Endometrial microvascular endothelial cells (primary cell): ENCODE results near the gene UBE2U. TPM values are rescaled to one million over a fixed set of nuclear protein-coding genes. Genes with fewer than 3 reads are reported as not detected.

ENCODE experiments used
- in situ Hi-C: cut with HindIII; loops from 2 replicates; pipeline ENCODE4 v1.10.0; 2017; ENCODE audit warnings: low sequenced_read_pairs, low pct_unique_long_range_greater_than_20kb; ENCODE audit errors: inconsistent ontology term
- total RNA-seq: library from RNA; depleted of rRNA; stranded (reverse); fragments of >200 nt; gene quantifications from one replicate; pipeline ENCODE4 v1.2.3, GENCODE V29; 2015; ENCODE audit errors: inconsistent ontology term

Gene UBE2U
- not detected for total RNA-seq

- in situ Hi-C loops: no loop called here
Measured at GRCh38 chr1:64203420-64203819, at the start of gene UBE2U. UBE2U (plus strand) TSS chr1:64203623; CDS start chr1:64204051, 428 bp downstream.

GRCh38 chr1:64155278-64155677 is 48.1 kb upstream of the UBE2U start:
- in situ Hi-C loops: no loop called here

GRCh38 chr1:64161357-64161941 is 42.0 kb upstream of the UBE2U start:
- in situ Hi-C loops: no loop called here

GRCh38 chr1:64162151-64162550 is 41.3 kb upstream of the UBE2U start:
- in situ Hi-C loops: no loop called here

DNA sequence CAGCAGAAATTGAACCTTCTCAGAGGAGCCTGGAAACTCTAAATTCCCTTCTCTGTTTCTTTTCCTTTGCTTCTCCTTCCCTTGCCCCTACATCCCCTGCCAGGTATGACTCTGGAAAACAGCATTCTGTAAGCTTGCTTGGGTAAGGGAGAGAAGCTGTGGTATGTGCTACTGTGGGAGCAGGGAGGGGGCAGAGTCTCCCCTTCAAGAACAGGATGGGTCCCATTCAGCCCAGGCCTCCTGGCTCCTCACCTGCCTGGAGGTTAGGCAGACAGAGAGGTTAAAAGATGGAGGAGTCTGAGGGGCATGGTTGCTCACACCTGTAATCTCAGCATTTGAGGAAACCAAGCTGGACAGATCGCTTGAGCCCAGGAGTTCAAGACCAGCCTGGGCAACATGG is 40.6 kb upstream of the UBE2U start:
- in situ Hi-C loops: no loop called here

DNA sequence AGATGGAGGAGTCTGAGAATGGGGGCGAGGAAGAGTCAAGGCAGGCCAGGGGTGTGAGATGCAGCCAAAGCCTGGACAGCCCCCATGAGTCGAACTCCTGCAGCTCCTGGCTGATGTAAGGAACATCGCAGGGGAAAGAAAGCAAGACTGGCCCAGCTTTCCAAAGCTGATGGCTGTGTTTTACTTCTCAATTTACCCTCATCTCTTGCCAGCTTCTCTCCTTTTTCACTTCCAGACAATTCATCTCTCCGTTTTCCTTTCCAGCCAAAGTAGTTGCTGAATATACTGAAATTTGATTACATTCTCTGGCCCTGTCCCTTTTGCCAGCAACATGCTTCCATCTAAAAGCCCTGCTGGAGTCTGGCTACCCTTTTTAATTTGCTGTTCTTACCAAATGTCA is 40.0 kb upstream of the UBE2U start:
- in situ Hi-C loops: no loop called here

DNA sequence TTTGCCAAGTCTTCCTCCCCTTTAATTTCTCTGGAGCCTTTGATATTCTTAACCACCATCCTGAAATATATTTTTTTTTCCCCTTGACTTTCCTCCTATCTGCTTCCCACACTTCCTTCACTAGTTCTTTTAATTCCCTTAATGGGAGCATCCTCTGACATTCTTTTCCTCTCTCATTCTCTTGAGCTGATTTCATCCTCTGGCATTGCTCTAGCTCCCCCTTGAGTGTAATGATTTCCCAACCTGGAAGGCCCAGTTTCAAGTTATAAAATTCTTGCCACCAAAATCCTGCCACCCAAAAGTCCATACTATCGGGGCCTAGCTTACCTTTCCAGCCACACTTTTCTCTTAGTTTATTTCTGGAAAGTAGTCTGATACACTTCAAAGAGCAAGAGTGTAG is 39.5 kb upstream of the UBE2U start:
- in situ Hi-C loops: no loop called here

- in situ Hi-C loops: no loop called here
Measured at GRCh38 chr1:64166629-64167028, 36.8 kb upstream of the UBE2U start.

GRCh38 chr1:64167176-64167575 is 36.2 kb upstream of the UBE2U start:
- in situ Hi-C loops: no loop called here

GRCh38 chr1:64171246-64171645 is 32.2 kb upstream of the UBE2U start:
- in situ Hi-C loops: no loop called here

DNA sequence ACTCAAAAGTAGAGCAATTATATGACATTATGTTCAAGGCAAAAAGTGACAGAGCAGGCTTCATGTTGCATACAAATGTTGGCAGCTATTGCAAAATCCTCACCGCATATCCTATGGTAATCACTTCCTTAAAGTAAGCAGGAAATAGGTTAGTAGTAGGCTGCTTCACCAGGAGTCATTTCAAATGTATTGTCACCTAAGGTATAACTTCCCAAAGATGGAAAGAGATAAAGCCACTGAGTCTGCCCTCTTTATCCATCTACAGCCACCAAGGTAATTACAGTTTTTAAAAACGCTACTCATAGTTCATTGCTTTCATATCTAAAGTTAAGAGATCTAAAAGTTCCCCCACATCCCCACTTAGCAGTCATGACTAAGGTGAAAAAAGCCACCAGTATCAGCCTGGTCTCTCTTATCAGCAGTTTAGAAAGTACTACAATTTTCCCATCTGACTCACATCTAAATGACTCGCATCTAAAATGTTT is 31.6 kb upstream of the UBE2U start:
- in situ Hi-C loops: no loop called here

DNA sequence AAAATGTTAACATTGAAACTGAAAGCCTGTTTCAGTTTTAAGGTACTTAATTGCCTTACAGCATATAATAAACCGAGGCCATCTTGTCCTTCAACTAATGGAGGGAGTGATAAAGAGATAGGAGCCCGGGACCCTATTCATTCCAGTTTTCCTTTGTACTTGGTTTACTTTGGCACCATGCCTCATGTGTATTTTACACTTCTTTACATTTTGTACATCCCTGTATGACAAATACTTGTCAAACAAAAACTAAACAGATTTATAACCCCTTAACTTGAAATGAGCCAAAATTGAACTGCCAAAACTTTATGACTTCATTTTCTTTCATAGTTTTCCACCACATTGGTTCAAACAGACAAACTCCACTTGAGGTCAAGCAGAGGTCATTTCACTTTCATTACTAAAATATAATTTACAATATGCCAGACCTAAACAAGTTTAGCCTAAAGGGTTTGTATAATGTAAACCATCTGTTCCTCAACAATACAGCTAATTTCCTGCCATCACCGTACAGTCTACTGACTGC is 30.9 kb upstream of the UBE2U start:
- in situ Hi-C loops: no loop called here

DNA sequence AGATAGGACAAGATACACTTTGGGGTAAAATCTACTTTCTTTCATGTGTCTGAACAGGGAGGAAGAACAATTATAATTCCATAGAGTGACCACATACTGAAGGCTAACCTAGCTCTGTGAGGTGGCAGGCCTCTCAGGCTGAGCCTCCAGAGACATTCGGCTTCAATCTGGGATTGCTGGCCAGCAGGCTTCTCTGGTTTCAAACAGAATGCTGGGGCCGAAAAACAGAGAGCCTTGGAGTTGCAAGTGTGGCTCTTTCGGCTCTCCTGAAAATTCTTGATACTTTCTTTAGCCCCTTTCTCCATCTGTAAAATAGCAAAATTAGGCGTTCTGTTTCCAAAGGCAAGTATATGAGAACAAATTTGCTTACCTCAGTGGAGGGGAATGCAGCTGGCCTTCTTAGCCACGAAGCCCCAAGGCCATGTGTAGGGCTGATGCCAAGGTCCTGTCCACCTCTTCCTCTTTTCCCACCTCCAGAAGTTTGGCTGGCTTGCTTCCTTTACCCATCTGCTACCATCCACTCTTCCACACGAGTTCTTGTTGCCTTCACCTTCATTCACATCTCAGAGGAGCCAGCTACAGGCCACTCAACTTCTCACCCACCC is 30.0 kb upstream of the UBE2U start:
- in situ Hi-C loops: no loop called here

- in situ Hi-C loops: no loop called here
Measured at GRCh38 chr1:64175639-64176038, 27.8 kb upstream of the UBE2U start.

DNA sequence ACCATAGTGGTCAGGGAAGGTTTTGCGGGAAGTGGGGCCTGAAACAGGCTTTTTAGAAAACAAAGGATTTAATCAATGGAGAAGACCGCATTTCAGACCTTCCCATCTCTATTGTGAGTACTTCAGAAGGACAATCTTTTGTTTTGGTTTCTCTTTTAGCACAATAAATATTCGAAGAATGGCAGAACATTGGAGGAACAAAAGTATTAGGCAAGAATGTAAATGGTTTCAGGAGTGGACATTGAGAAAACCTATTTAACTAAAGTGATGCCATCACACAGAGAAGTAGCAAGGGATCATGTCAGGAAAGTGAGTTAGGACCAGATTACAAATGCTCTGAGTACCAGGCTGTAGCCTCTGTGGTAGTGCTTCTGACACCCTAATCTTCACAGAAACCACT is 26.8 kb upstream of the UBE2U start:
- in situ Hi-C loops: no loop called here

DNA sequence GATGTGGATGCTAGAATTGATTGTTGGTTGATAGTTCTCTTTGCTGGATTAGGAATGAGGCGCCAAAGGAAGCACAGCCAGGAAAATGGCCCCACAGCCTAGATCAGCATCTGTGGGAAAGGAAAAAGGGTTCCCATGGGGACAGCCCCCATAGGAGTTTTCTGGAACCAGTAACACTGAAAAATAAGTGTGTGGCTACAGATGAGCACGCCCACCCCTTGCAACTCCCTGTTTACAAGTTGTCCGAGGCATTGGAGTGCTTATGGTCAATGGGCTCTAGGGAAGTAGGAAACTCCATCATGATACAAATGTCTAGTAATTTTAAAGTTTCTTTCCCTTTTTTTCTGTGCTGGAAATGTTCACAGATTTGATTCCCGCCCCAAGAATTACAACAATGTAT is 23.8 kb upstream of the UBE2U start:
- in situ Hi-C loops: no loop called here

- in situ Hi-C loops: no loop called here
Measured at GRCh38 chr1:64182207-64182606, 21.2 kb upstream of the UBE2U start.

GRCh38 chr1:64183395-64184002 is 19.9 kb upstream of the UBE2U start:
- in situ Hi-C loops: no loop called here

GRCh38 chr1:64184003-64184440 is 19.4 kb upstream of the UBE2U start:
- in situ Hi-C loops: no loop called here
